ENCODE results near the gene GNAT1. TPM values are rescaled to one million over a fixed set of nuclear protein-coding genes. Genes with fewer than 3 reads are reported as not detected.

The GNAT1 gene
- total and polyA plus RNA-seq, 5 donors, result not detected

- 87% methylated on average over 4 of the region's 4 CpGs for WGBS
- no peaks in the 10 kb centered on the region for H3K27me3 ChIP-seq (ENCODE audit: control insufficient read depth, insufficient read depth)
- no peak for ATAC-seq
- H3K4me1 ChIP-seq (ENCODE audit: control insufficient read depth, insufficient read depth, low read length), result no peaks in the 10 kb centered on the region
- intact Hi-C loops (cut with DNase I), result no loop called here
- H3K27ac ChIP-seq (ENCODE audit: low read length), result no peak overlapping the region
- no peak for DNase-seq
- H3K9me3 ChIP-seq (ENCODE audit: control insufficient read depth, low read length), result no peaks in the 10 kb centered on the region
- no peak overlapping the region for H3K4me3 ChIP-seq (ENCODE audit: low read length)
These were observed 21.1 kb downstream of the GNAT1 start for GRCh38 chr3:50212502-50212901.

GRCh38 chr3:50212971-50213370, 21.6 kb downstream of the GNAT1 start:
- DNase-seq (no peak), ATAC-seq (no peak)
- H3K9me3 ChIP-seq (ENCODE audit: control insufficient read depth, low read length), result no peaks in the 10 kb centered on the region
- H3K4me3 ChIP-seq (ENCODE audit: low read length), result no peak overlapping the region
- 89% methylated on average over 3 of the region's 3 CpGs for WGBS
- intact Hi-C loops (cut with DNase I), result no loop called here
- H3K4me1 ChIP-seq (ENCODE audit: control insufficient read depth, insufficient read depth, low read length), result no peaks in the 10 kb centered on the region
- no peak overlapping the region for H3K27ac ChIP-seq (ENCODE audit: low read length)
- no peaks in the 10 kb centered on the region for H3K27me3 ChIP-seq (ENCODE audit: control insufficient read depth, insufficient read depth)

DNA sequence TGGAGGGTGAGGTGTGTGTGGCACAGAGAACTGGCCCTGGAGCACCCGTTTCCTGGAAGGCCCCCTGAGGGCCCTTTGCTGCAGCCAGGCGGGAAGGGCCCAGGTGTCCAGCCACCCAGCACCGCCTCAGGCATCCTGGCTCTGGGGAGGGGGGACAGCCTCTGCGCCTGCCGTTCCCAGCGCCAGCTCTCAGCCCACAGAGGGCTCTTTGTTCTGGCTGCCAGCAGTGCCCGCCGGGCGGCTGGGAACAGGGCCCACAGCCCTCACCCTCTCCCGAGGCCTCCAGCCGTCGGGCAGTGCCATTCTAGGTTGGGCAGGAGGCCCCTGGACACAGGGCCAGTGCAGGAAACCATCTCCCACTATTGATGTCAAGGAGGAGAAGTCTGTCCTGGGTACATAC, 22.0 kb downstream of the GNAT1 start:
- WGBS, result 66% methylated on average over 12 of the region's 12 CpGs
- ATAC-seq, result no peak
- Histone ChIP-seq H3K9me3 (ENCODE audit: control insufficient read depth, low read length) (no peaks in the 10 kb centered on the region), H3K27ac (ENCODE audit: low read length) (no peak overlapping the region), H3K4me3 (ENCODE audit: low read length) (no peak overlapping the region), H3K4me1 (ENCODE audit: control insufficient read depth, insufficient read depth, low read length) (no peaks in the 10 kb centered on the region), H3K27me3 (ENCODE audit: control insufficient read depth, insufficient read depth) (no peaks in the 10 kb centered on the region)
- intact Hi-C loops (cut with DNase I), result no loop called here
- no peak for DNase-seq

- DNase-seq (no peak), ATAC-seq (no peak)
- no peak overlapping the region for H3K4me3 ChIP-seq (ENCODE audit: low read length)
- intact Hi-C loops (cut with DNase I), result no loop called here
- no peaks in the 10 kb centered on the region for H3K9me3 ChIP-seq (ENCODE audit: control insufficient read depth, low read length)
- no peaks in the 10 kb centered on the region for H3K27me3 ChIP-seq (ENCODE audit: control insufficient read depth, insufficient read depth)
- H3K4me1 ChIP-seq (ENCODE audit: control insufficient read depth, insufficient read depth, low read length), result no peaks in the 10 kb centered on the region
- no peak overlapping the region for H3K27ac ChIP-seq (ENCODE audit: low read length)
- 79% methylated on average over 10 of the region's 10 CpGs for WGBS
These were observed 23.4 kb downstream of the GNAT1 start for GRCh38 chr3:50214824-50215223.

- intact Hi-C loops (cut with DNase I), result no loop called here
- no peak overlapping the region for H3K4me3 ChIP-seq (ENCODE audit: low read length)
- no peaks in the 10 kb centered on the region for H3K27me3 ChIP-seq (ENCODE audit: control insufficient read depth, insufficient read depth)
- no peaks in the 10 kb centered on the region for H3K9me3 ChIP-seq (ENCODE audit: control insufficient read depth, low read length)
- ATAC-seq (no peak), DNase-seq (no peak)
- WGBS, result 67% methylated on average over 9 of the region's 9 CpGs
- H3K4me1 ChIP-seq (ENCODE audit: control insufficient read depth, insufficient read depth, low read length), result peaks cover 3% of the 10 kb centered on the region
- H3K27ac ChIP-seq (ENCODE audit: low read length), result no peak overlapping the region
These were observed 24.1 kb downstream of the GNAT1 start for GRCh38 chr3:50215529-50215928.

DNA sequence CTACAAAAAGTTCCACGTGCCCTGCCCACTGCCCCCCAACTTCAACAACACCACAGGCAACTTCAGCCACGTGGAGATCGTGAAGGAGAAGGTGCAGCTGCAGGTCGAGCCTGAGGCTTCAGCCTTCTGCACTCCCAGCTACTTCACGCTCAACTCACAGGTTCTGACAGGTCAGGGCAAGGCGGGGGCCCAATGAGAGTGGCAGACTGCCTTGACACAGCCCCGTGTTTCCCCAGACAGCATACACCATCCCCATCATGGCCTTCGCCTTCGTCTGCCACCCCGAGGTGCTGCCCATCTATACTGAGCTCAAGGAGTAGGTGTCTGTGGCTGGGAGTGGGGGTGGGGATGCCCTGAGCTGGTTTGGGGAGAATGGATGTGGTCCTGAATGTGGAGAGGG, 26.3 kb downstream of the GNAT1 start:
- 77% methylated on average over 10 of the region's 10 CpGs for WGBS

DNA sequence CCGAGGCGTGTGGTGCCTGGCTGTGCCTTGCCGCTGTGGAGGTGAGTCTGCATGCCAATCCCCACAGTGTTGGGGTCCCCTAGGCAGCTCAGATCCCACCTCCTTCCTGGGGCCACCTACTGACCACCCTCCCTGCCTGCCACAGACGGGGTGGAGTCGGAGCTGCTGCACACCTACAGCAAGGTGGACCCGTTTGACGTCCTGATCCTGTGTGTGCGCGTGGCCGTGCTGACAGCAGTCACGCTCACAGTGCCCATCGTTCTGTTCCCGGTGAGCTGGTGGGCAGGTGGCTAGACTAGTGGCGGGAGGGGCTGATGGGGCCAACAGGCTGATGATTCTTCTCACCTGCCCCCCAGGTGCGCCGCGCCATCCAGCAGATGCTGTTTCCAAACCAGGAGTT, 27.0 kb downstream of the GNAT1 start:
- 92% methylated on average over 17 of the region's 17 CpGs for WGBS

More for the DNA sequence above, 26.3 kb downstream of the GNAT1 start:
- H3K4me1 ChIP-seq (ENCODE audit: control insufficient read depth, insufficient read depth, low read length), result peaks cover 3% of the 10 kb centered on the region
- no peak overlapping the region for H3K4me3 ChIP-seq (ENCODE audit: low read length)
- no peak for ATAC-seq
- H3K27me3 ChIP-seq (ENCODE audit: control insufficient read depth, insufficient read depth), result no peaks in the 10 kb centered on the region
- H3K27ac ChIP-seq (ENCODE audit: low read length), result no peak overlapping the region
- H3K9me3 ChIP-seq (ENCODE audit: control insufficient read depth, low read length), result no peaks in the 10 kb centered on the region
- no peak for DNase-seq
- intact Hi-C loops (cut with DNase I), result no loop called here

GRCh38 chr3:50219285-50219684, 27.9 kb downstream of the GNAT1 start:
- Histone ChIP-seq H3K27me3 (ENCODE audit: control insufficient read depth, insufficient read depth) (no peaks in the 10 kb centered on the region), H3K27ac (ENCODE audit: low read length) (no peak overlapping the region), H3K9me3 (ENCODE audit: control insufficient read depth, low read length) (no peaks in the 10 kb centered on the region), H3K4me1 (ENCODE audit: control insufficient read depth, insufficient read depth, low read length) (peaks cover 3% of the 10 kb centered on the region), H3K4me3 (ENCODE audit: low read length) (no peak overlapping the region)
- ATAC-seq, result no peak
- WGBS, result 88% methylated on average over 5 of the region's 5 CpGs
- intact Hi-C loops (cut with DNase I), result no loop called here
- DNase-seq, result no peak

More for the DNA sequence above, 27.0 kb downstream of the GNAT1 start:
- ATAC-seq, result no peak
- H3K4me3 ChIP-seq (ENCODE audit: low read length), result no peak overlapping the region
- DNase-seq, result no peak
- no peaks in the 10 kb centered on the region for H3K9me3 ChIP-seq (ENCODE audit: control insufficient read depth, low read length)
- H3K27ac ChIP-seq (ENCODE audit: low read length), result no peak overlapping the region
- no peaks in the 10 kb centered on the region for H3K27me3 ChIP-seq (ENCODE audit: control insufficient read depth, insufficient read depth)
- intact Hi-C loops (cut with DNase I), result no loop called here
- H3K4me1 ChIP-seq (ENCODE audit: control insufficient read depth, insufficient read depth, low read length), result peaks cover 3% of the 10 kb centered on the region

- Histone ChIP-seq H3K9me3 (ENCODE audit: control insufficient read depth, low read length) (no peaks in the 10 kb centered on the region), H3K4me1 (ENCODE audit: control insufficient read depth, insufficient read depth, low read length) (peaks cover 3% of the 10 kb centered on the region), H3K4me3 (ENCODE audit: low read length) (no peak overlapping the region), H3K27ac (ENCODE audit: low read length) (no peak overlapping the region), H3K27me3 (ENCODE audit: control insufficient read depth, insufficient read depth) (no peaks in the 10 kb centered on the region)
- WGBS, result 50% methylated on average over 6 of the region's 6 CpGs
- ATAC-seq (no peak), DNase-seq (no peak)
- intact Hi-C loops (cut with DNase I), result no loop called here
These were observed 28.7 kb downstream of the GNAT1 start for GRCh38 chr3:50220109-50220508.

DNA sequence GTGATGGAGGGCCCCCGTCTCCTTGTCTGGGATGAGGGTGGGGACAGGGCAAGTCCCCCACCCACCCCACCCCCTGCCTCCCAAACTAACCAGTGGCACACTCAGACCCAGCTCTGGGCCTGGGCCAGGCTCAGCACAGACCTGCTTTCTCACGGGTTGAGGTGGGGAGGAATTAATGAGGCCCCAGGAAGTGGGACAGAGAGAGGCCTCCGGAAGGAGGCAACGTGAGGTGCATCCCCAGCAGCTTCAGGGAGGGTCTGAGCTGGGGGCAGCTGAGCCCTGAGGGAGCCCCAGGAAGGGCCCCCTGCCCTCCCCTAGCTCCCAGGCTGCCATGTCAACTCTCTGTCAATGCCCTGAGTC, 29.6 kb downstream of the GNAT1 start:
- intact Hi-C loops (cut with DNase I), result no loop called here
- H3K27ac ChIP-seq (ENCODE audit: low read length), result no peak overlapping the region
- 75% methylated on average over 4 of the region's 4 CpGs for WGBS
- peak in 1 of 3 donors; percentile 28 for DNase-seq
- H3K4me3 ChIP-seq (ENCODE audit: low read length), result no peak overlapping the region
- no peaks in the 10 kb centered on the region for H3K9me3 ChIP-seq (ENCODE audit: control insufficient read depth, low read length)
- no peaks in the 10 kb centered on the region for H3K27me3 ChIP-seq (ENCODE audit: control insufficient read depth, insufficient read depth)
- peaks cover 3% of the 10 kb centered on the region for H3K4me1 ChIP-seq (ENCODE audit: control insufficient read depth, insufficient read depth, low read length)
- no peak for ATAC-seq

DNA sequence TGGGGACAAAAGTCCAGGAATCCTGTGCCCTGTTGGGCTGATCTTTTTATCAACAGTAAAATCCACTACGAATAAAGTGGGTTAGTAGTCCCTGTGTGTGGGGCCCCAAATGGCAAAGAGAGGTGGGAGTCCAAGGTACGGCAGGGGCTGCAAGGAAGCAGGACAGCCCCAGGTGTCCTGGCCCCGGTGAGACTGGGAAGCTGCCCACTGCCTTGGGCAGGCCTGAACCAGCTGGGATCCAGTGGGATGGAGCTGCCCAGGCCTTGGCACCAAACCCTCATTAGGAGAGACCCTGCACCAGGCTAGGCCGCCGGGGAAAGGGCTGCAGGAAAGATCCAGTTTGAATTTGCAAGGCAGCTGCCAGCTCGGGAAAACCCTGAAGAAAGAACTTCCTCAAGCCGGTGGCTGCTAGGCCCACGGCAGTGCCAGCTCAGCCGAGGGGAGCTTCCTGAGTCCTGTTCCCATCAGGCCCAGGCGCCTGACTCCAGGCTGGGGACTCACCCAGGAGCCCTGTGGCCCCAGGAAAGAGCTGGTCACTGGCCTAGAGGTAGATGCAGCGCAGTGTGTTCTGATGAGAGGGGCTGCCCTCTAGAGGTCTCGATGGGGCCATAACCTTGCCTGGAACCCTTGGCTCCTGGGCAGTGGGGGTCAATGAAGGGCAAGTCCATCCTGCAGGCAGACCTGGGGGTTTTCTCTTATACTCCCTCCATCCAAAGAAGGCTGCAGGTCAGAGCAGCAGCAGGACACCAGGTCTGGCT, 30.2 kb downstream of the GNAT1 start:
- intact Hi-C loops (cut with DNase I), result no loop called here
- Histone ChIP-seq H3K4me3 (ENCODE audit: low read length) (no peak overlapping the region), H3K4me1 (ENCODE audit: control insufficient read depth, insufficient read depth, low read length) (peaks cover 3% of the 10 kb centered on the region), H3K27ac (ENCODE audit: low read length) (no peak overlapping the region), H3K9me3 (ENCODE audit: control insufficient read depth, low read length) (no peaks in the 10 kb centered on the region), H3K27me3 (ENCODE audit: control insufficient read depth, insufficient read depth) (no peaks in the 10 kb centered on the region)
- peak in 1 of 3 donors; percentile 42 for DNase-seq
- ATAC-seq, result no peak
- 65% methylated on average over 12 of the region's 12 CpGs for WGBS

- H3K9me3 ChIP-seq (ENCODE audit: control insufficient read depth, low read length), result no peaks in the 10 kb centered on the region
- H3K4me1 ChIP-seq (ENCODE audit: control insufficient read depth, insufficient read depth, low read length), result peaks cover 3% of the 10 kb centered on the region
- DNase-seq (no peak), ATAC-seq (no peak)
- H3K27ac ChIP-seq (ENCODE audit: low read length), result no peak overlapping the region
- H3K4me3 ChIP-seq (ENCODE audit: low read length), result no peak overlapping the region
- 68% methylated on average over 1 of the region's 1 CpG for WGBS
- no peaks in the 10 kb centered on the region for H3K27me3 ChIP-seq (ENCODE audit: control insufficient read depth, insufficient read depth)
- intact Hi-C loops (cut with DNase I), result no loop called here
These were observed 30.7 kb downstream of the GNAT1 start for GRCh38 chr3:50222169-50222528.
